Fibroblast of peridontal ligament (primary cell): ENCODE data around the gene FAM222A.

Experiments
- DNase-seq: peaks from one replicate; pipeline ENCODE4 v3.0.0-alpha.2; 2010; ENCODE audit errors: extremely low read depth

FAM222A gene

DNA sequence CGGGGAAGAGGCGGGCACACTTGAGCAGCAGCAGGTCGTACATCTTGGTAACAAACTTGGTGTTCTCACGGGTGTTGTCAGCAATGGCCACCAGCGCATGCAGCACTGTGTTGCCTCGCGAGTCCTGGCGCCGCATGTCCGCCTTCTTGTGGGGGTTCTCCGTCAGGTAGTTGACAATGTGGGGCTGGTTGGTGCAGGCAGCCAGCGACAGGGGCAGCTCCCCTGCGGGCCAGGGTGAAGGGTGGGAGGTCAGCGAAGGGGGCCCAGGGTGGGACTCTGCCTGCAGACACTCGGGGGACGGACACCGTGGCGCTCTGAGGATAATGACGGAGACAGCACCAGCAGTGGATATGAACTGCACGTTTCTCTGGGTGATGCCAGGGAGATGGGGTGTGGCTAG lies 85.1 kb downstream of the FAM222A start:
- no peak for DNase-seq

DNA sequence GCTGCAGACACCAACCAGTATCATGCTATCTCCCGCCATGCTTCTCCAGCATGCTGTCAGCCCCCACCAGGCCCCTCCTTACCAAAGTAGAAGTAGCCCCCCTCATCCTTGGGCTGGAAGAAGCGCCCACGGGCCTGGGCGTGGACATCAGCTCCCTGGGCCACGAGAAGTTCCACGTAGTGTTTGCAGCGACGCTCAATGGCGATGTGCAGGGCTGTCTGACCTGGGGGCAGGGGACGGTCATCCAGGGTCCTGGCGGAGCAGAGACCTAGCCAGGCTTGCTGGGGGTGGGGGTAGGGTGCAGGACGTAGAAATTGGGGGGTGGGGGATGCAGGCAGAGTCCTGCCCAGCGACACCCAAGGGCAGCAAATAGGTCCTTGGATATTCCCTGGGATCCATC lies 86.9 kb downstream of the FAM222A start:
- DNase-seq: no peak

DNA sequence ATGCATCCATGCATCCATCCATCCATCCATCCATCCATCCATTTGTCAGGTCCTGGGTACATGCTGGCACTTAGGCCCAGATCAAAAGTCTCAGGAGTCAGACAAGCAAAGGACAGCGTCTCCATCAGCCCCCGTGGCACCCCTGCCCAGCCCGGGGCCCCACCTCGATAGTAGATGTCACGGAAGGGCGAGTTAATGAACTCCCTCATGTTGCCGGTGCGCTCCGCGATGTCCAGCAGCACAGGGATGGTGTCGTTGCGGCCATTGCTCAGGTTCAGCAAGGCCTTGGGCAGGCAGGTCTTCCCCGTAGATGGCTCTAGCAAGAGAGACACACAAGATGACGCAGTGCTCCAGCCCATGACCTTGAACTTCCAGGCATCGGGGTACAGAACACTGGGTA lies 89.2 kb downstream of the FAM222A start:
- no peak for DNase-seq

DNA sequence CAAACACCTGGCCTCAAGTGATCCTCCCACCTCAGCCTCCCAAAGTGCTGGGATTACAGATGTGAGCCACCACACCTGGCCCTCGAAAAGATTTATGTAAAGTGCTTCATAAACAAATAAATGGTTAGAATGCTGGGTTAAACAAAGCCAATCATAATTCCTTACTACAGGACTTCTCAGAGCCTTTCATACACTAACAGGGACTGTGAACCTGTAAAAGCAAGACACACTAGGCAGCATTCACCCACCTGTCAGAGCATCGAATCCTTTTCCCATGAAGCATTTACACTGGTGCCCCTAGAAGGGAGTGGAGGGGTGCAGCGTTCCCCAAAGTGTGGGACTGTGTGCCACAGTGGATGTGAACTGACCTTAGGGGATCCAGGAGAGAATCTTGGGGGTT lies 90.1 kb downstream of the FAM222A start:
- no peak for DNase-seq

DNA sequence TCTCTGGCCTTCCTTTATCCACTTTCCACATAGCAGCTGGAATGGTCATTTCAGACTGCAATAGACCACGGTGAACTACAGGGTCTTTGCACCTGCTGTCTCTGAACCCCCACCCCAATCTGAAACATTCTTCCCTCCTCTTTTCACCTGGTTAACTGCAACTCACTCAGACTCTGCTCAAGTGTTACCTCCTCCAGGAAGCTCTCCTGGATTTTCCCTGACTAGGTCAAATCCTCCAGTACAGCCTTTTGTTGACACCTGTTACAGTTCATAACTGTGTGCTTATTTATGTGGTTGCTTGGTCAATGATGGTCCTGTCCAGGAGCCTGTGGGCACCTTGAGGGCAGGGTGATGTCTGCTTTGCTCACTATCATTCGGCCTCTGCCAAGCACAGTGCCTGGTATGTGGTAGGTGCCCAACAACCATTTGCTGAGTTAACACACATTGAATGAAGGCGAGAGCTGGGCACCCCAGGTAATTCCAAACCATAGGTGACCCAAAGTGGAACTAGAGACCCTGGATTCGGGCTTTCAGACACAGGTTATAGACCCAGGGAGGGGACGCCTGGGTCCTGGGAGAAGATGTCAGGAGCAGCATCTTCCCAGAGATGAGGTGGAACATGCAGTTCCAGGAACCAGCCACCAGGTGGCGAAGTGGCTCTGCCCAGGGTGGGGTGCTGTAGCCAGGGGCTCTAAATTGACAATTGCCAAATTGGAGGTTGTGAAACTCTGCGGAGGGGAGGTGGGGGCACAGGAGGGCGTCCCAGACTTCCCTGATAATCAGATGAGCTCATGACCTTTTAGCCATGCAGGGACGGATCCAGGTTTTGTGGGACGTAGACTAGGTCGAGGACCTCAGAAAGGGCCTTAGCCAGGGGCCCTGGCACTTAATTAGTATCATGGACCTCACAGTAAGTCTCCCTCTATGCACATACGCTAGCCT lies 91.5 kb downstream of the FAM222A start:
- peak; percentile 61 for DNase-seq

DNA sequence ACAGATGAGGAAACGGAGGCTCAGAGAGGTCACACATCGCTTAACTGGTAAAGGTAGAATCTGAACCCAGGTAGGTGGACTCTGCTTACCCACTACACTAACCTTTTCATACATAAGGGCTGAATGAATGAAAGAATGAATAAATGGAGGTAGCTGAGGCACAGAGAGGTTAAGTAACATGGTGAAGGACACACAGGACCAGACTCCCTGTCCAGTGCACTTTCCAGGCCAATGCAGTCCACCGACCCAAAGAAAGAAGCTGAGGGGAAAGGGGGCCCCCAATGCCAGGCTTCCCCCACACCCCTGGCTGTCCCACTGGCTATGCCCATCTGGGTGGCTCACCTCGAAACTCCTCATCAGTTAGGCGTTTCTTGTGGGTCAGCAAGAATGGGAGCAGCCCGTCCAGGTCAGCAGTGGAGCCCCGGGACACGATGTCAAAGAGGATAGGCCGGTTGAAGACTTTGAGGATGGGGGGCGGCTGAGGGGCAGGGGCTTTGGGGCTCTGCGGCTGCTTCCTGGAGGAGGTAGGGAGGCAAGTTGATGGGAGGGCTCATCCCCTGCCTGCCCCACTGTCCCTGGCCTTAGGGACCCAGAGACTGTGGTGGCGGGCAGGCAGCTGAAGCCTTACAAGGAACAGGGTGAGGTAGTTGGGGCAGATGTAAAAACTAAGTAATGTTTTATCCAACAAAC lies 94.5 kb downstream of the FAM222A start:
- DNase-seq: no peak

DNA sequence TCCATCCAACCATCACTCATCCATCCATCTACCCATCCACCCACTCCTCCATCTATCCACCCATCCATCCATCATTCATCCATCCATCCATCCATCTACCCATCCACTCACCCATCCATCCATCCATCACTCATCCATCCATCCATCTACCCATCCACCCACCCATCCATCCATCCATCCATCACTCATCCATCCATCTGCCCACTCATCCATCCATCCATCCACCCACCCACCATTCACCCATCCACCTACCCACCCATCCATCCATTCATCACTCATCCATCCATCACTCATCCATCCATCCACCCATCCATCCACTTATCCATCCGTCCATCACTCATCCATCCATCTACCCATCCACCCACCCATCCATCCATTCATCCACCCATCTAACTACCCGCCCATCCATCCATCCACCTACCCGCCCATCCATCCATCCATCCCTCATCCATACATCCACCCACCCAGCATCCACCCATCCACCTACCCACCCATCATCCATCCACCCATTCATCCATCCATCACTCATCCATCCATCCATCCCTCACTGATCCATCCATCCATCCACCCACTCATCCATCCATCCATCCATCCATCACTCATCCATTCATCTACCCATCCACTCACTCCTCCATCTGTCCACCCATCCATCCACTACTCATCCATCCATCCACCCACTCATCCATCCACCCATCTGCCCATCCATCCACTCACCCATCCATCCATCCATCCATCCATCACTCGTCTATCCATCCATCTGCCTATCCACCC lies 95.4 kb downstream of the FAM222A start:
- DNase-seq: no peak

DNA sequence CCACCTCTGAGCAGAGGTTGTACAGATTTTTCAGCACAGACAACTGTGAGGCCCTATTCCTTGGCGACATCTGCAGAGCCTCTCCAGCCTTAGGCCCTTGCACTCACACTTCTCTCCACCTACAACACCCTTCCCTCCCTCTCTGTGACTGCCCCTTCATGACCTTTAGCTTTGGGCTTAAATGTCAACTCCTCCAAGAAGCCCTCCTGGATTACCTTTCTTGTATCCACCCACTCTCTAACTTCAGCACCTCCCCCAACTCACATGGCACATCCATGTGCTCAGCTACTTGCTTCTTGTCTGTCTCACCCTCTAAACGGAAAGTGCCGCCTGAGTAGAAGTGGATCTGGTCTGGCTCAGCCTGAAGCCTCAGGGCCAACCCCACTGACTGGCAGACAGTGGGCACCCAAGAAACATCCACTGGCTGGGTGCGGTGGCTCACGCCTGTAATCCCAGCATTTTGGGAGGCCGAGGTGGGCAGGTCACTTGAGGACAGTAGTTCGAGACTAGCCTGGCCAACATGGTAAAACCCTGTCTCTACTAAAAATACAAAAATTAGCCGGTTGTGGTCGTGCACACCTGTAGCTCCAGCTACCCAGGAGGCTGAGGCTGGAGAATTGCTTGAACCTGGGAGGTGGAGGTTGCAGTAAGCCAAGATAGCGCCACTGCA lies 97.5 kb downstream of the FAM222A start:
- no peak for DNase-seq

DNA sequence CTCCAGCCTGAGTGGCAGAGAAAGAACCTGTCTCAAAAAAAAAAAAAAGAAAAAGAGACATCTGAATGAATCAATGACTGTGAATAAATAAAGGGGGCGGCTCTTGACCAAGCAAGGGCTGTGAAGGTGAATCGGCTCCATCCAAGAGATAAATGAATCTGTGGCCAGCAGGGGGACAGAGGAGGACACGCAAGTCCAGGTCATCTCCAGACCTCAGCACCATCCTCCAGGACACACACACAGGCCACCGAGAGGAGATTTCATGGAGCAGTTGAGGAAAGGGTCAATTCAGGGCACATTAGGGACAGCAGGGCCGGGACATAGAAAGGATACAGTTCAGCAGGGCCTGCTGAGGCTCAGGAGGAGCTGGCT lies 98.0 kb downstream of the FAM222A start:
- no peak for DNase-seq

DNA sequence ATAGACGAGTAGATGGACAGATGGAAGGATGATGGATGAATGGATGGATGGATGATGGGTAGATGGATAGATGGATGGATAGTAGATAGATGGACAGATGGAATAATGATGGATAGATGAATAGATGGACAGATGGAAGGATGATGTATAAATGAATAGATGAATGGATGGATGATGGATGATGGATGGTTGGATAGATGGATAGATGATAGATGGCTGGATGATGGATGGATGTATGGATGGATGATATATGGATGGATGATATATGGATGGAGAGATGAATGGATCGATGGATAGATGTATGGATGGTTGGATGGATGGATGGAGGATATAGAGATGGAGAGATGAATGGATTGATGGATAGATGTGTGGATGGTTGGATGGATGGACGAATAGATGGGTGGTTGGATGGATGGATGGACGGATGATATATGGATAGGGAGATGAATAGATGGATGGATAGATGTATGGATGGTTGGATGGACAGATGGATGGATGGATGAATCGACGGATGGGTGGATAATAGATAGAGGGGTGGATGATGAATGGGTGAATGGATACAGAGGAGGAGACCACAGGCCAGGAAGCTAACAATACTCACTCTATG lies 100.3 kb downstream of the FAM222A start:
- no peak for DNase-seq

DNA sequence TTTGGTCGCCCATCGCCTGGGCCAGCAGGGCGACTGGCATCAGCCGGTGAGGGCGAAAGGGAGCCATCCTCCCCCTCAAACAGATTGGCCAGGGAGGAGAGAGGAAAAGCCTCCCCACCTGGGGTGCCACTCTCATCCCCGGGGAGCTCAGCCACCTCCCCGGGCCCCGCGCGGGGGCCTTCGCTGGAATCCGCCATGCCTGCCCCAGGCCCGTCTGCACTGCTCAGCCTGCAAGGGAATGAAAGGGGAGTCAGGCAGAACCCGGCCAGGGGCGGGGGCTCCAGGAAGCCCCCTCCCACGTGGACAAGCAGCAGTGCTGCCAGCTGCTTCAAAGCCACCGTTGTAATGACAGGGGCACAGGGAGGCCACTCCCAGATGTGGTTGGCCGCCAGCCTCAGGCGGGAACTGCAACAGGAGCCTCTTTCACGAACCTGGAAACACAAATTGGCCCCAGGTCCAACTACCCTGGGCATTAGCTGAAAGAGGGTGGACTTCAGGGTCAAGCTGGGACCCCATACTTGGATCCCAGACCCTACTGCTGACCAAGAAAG lies 101.0 kb downstream of the FAM222A start:
- no peak for DNase-seq

DNA sequence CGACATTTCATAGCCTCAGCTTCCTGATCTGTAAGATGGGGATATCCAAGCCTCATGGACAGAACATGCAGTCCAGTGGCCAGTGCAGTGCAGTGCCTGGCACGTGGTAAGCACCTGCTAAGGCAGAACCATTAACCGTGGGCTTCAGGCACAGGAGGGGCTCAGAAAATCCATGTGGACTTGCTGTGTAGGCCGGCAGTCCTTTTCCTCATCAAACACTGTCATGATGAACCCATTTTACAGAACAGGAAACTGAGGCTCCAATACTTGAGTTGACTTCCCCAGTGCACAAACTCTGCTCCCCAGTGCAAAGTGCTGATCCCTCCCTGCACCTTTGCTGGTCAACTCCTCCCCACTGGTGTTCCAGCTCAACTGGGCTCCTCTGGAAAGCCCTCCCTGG lies 101.6 kb downstream of the FAM222A start:
- DNase-seq: no peak

DNA sequence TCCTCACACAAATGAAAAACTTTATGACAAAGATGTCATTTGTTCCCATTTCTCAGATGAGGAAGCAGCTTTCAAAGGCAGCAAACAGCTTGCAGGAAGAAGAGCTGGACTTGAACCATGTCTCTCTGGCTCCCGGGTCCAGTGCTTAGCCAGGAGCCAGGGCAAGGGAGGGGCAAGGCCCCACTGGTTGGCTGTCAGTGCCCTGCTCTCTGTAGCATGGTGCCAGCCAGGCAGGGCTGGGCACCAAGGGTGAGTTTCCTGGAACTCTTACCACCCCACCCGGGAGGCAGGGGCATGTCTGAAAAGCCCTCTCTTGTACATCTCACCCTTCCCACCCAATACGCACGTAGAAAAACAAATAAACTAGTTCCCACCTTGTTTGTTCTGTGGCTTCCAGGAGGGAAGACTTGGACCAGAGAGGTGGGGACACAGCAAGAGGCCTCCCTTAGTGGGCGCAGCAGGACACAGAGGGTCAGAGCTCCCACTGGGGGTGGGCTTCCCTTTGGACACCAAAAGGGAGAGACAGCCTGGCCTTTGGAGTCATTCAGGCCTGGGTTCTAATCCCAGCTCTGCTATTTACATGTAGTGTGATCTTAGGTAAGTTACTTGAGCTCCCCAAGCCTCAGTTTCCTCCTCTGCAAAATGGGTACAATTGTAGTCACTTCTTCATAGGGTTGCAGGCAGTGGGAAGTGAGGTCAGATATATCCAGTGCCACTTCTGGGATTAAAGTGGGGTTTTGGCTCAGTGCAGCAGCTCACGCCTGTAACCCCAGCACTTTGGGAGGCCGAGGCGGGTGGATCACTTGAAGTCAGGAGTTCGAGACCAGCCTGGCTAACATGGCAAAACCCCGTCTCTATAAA lies 102.4 kb downstream of the FAM222A start:
- no peak for DNase-seq

DNA sequence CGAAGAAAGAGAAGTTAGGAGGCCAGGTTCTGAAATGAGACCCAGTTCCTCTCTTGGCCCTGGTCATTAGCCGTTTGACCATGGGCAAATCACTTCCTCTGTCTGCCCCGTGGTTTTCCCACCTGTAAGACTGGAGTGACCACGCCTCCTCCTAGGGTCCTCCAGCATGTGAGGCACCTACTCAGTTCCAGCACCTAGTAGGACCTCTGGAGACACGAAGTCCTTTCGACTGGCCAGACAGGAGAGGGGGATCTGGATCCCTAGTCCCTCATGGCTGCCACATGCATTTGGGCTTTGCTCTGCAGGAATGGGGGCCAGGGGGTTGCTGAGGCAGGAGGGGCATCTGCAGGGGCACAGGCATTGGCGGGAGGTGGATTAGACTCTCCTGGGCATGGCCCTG lies 103.2 kb downstream of the FAM222A start:
- no peak for DNase-seq

DNA sequence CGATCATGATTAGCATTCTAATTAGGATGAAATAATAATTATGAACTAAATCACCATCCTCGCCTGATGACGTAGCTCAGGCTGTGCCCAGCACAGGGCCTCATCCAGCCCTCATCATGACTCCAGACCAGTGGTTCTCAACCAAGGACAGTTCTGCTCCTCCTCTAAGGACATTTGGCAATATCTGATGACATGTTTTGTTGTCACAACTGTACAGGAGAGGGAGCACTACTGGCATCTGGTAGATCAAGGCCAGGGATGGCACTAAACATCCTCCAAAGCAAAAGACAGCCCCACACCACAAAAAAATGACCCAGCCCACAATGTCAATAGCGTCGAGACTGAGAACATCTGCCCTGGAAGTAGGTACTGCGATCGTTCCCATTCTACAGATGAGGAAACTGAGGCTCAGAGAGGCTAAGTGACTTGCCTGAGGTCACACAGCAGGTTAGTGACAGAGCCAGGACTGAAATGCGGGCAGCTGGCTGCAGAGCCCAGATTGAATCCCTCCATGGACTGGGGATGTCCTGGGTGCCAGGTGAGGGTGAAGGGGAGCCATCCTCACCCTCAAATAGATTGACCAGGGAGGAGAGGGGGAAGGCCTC lies 104.1 kb downstream of the FAM222A start:
- no peak for DNase-seq

DNA sequence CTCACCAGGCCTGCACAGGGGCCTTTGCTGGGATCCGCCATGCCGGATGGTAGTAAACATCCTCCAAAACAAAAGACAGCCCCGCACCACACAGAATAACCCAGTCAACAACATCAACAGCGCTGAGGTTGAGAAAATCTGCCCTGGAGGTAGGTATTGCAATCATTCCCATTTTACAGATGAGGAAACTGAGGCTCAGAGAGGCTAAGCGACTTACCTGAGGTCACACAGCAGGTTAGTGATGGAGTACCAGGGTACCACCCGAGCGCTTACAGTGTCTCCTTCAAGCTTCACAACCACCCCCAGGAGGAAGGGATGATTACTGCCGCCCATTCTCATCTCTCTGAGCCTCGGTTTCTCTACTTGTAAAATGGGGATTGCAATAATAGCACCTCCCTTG lies 104.6 kb downstream of the FAM222A start:
- no peak for DNase-seq

DNA sequence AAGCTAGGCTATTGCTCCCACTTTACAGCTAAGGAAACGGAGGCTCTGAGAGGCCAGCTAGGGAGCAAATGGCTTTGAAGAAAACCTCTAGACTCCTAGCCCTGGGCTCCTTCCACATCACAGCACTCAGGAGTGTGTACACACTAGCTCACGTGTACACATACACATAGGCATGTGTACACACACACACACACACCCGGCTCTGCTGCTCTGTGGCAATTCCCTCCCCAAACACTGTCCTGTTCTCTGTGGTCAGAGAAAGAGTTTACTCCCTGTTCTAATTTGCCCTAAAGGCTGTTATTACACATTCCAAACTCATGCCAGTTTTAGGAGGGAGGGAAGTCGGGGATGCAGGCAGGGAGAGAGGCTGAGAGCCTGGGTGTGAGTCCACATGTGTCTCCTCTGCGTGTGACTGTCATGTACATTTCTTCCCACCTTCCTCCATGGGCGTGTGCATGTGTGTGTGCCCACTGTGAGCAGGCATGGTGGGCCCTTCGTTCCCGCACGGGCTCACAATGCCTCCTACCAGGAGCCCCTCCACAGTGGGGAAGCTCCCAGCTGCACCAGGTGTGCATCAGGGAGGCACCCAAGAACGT lies 105.4 kb downstream of the FAM222A start:
- DNase-seq: peak; percentile 83
